ENCODE measurements around the gene ENKD1. TPM values are rescaled to one million over a fixed set of nuclear protein-coding genes. Genes with fewer than 3 reads are reported as not detected.

ENKD1 gene
- total RNA-seq, 2 donors from 2014 or later, result 8.1 to 12.2 TPM

DNA sequence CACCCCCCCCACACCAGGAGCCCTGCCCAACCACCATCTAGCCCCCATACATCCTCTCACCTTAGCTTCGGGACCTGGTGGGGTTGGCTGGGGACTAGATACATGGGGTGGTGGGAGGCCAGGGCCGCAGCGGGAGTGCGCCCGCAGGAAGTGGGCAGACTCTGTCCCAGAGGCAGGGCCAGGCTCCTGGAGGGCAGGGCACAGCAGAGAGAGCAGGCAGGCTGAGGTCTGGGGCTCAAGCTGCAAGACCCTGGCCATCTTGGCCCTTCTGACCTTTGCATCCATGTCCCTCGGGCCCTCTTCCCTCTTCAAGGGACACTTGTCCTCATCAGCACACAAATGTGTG lies 2.7 kb downstream of the ENKD1 start:
- Mint-ChIP-seq H3K4me3 (no peak overlapping the region), H3K4me1 (ENCODE audit: low read depth in 2 of 2) (peaks cover 10 to 24% of the 10 kb centered on the region in 2 donors)

DNA sequence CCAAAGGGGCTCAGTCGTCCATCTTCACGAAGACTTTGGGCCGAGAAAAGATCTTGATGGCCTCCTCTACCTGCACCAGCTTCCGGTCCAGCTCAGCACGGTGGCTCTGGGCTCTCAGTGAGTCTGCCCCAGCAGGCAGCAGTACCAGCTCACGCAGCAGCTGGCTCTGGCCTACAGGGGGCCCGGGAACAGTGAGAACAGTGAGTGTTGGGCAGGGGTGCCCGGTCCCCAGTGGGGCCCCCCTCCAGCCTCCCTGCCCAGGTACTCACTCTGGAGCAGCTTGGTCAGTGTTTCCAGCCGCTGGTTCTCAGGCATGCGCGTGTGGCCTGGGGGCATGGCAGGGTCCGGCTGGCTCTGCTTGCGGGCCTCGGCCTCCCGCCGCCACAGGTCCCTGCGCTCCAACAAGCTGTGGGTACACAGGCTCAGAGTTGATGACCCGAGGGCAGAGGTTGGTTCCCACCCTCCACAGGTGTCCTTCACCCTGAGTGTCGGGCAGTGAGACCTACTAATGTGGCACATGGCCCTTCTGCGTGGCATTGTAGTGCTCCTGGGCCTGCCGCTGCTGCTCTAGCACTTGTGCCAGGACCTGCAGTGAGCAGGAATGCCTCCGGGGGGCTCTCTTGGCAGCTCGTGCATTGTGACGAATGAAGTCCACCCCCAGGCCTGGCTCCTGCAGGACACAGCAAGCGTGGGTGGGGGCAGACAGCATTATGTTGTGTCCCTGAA lies 3.2 kb downstream of the ENKD1 start:
- no peak for DNase-seq (ENCODE audit: low spot score)
- Mint-ChIP-seq H3K27ac (no peak overlapping the region), H3K27me3 (no peaks in the 10 kb centered on the region), H3K9me3 (no peaks in the 10 kb centered on the region), H3K36me3 (no peaks in the 10 kb centered on the region), H3K4me1 (ENCODE audit: low read depth in 2 of 2) (peaks cover 10 to 26% of the 10 kb centered on the region in 2 donors), H3K4me3 (no peak overlapping the region)
- no peak for ATAC-seq

More for the DNA sequence above, 2.7 kb downstream of the ENKD1 start:
- DNase-seq (ENCODE audit: low spot score) (no peak), ATAC-seq (no peak)
- Mint-ChIP-seq H3K27ac (peak overlapping the region in 1 of 2 donors; percentile 68), H3K9me3 (no peaks in the 10 kb centered on the region), H3K36me3 (no peaks in the 10 kb centered on the region), H3K27me3 (no peaks in the 10 kb centered on the region)

DNA sequence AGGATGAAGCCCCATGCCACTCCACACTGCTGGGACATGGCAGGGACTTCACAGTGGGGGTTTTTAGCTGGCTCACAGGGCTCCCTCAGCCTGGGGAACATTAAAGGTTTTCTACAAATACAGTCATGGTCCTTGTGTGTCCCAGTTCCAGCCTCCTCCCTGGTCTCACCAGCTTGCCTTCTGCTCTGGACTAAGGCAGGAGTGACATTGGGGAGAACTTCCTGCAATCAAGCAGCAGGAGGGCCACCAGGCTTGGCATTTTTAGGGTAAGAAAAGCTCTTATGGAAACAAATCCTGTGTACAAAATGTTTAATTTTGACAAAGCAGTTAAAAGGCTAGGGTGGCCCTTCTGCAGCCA lies 3.9 kb downstream of the ENKD1 start:
- H3K9me3 Mint-ChIP-seq, result no peaks in the 10 kb centered on the region
- no peak overlapping the region for H3K27ac Mint-ChIP-seq
- DNase-seq (ENCODE audit: low spot score), result no peak
- ATAC-seq, result no peak
- peaks cover 10 to 29% of the 10 kb centered on the region in 2 donors for H3K4me1 Mint-ChIP-seq (ENCODE audit: low read depth in 2 of 2)
- H3K27me3 Mint-ChIP-seq, result no peaks in the 10 kb centered on the region
- no peak overlapping the region for H3K4me3 Mint-ChIP-seq
- H3K36me3 Mint-ChIP-seq, result no peaks in the 10 kb centered on the region

DNA sequence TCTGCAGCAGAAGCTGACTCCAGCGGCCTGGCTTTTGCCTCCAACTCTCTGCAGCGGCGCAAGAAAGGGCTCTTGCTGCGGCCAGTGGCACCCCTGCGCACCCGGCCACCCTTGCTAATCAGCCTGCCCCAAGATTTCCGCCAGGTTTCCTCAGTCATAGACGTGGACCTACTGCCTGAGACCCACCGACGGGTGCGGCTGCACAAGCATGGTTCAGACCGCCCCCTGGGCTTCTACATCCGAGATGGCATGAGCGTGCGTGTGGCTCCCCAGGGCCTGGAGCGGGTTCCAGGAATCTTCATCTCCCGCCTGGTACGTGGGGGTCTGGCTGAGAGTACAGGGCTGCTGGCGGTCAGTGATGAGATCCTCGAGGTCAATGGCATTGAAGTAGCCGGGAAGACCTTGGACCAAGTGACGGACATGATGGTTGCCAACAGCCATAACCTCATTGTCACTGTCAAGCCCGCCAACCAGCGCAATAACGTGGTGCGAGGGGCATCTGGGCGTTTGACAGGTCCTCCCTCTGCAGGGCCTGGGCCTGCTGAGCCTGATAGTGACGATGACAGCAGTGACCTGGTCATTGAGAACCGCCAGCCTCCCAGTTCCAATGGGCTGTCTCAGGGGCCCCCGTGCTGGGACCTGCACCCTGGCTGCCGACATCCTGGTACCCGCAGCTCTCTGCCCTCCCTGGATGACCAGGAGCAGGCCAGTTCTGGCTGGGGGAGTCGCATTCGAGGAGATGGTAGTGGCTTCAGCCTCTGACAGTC lies 4.5 kb downstream of the ENKD1 start:
- H3K36me3 Mint-ChIP-seq, result no peaks in the 10 kb centered on the region
- peak overlapping the region; percentile 86 to 93 for H3K27ac Mint-ChIP-seq
- peaks cover 10 to 27% of the 10 kb centered on the region in 2 donors for H3K4me1 Mint-ChIP-seq (ENCODE audit: low read depth in 2 of 2)
- H3K27me3 Mint-ChIP-seq, result no peaks in the 10 kb centered on the region
- H3K9me3 Mint-ChIP-seq, result no peaks in the 10 kb centered on the region
- no peak overlapping the region for H3K4me3 Mint-ChIP-seq
- ATAC-seq (no peak), DNase-seq (ENCODE audit: low spot score) (no peak)

DNA sequence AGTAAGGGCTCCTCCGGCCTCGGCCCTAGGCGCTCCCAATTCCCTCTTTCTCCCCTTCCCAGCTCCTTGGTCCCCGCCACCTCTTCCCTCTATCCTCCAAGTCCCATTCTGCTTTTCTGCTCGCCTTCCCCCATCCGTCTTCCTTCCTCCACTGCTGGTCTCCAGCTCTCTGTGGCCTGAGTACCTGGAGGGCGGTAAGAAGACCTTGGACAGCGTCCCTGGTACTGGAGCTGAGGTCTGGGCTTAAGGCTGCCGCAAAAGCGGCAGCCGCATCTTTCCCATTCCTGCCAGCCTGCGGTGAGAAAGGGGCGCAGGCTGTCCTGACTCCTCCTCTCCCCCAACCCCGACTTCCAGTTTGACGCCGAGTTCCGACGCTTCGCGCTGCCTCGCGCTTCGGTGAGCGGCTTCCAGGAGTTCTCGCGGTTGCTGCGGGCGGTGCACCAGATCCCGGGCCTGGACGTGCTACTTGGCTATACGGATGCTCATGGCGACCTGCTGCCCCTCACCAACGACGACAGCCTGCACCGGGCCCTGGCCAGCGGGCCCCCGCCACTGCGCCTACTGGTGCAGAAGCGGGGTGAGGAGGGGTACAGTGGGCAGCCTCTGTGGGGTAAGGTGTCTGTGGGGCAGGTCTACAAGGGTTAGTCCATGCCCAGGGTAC lies 5.3 kb downstream of the ENKD1 start:
- DNase-seq (ENCODE audit: low spot score), result no peak
- peaks cover 10 to 26% of the 10 kb centered on the region in 2 donors for H3K4me1 Mint-ChIP-seq (ENCODE audit: low read depth in 2 of 2)
- peak overlapping the region; percentile 86 to 93 for H3K27ac Mint-ChIP-seq
- peak overlapping the region; percentile 90 for H3K4me3 Mint-ChIP-seq
- no peak for ATAC-seq
- H3K27me3 Mint-ChIP-seq, result no peaks in the 10 kb centered on the region
- H3K9me3 Mint-ChIP-seq, result no peaks in the 10 kb centered on the region
- no peaks in the 10 kb centered on the region for H3K36me3 Mint-ChIP-seq

DNA sequence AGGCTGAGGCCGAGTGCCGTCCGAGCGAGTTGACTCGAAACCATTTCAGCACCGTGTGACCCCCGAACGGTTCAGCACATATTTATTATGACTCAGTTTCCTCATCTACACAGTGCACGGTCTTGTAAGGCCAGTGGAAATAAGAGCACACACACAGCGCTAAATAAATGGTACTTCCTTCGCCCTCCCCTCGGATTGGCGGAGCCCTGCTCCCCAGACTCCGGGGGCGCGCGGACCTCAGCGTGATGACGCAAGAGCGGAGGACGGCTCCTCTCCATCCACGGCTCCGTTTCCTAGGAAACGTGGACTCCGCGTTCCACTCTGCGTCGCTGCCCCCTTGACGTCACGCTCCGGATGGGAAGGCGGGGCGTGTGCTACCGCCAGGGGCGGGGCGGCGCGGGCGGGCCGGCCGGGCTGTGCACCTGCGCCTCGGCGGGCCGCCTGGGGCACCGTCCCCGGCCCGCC lies 6.0 kb downstream of the ENKD1 start, which contains the start of gene PARD6A:
PARD6A (plus strand) TSS at position 397 of the 465 bp plus-strand sequence. CDS start 79 bp downstream, outside the sequence.
- Mint-ChIP-seq H3K9me3 (no peaks in the 10 kb centered on the region), H3K27me3 (no peaks in the 10 kb centered on the region), H3K36me3 (no peaks in the 10 kb centered on the region), H3K4me1 (ENCODE audit: low read depth in 2 of 2) (peaks cover 9 to 25% of the 10 kb centered on the region in 2 donors), H3K4me3 (peak within 1 kb of the TSS; percentile 90), H3K27ac (peak within 1 kb of the TSS; percentile 86 to 93)
- DNase-seq (ENCODE audit: low spot score), result peak; percentile 97
- peak; percentile 88 to 91 for ATAC-seq

DNA sequence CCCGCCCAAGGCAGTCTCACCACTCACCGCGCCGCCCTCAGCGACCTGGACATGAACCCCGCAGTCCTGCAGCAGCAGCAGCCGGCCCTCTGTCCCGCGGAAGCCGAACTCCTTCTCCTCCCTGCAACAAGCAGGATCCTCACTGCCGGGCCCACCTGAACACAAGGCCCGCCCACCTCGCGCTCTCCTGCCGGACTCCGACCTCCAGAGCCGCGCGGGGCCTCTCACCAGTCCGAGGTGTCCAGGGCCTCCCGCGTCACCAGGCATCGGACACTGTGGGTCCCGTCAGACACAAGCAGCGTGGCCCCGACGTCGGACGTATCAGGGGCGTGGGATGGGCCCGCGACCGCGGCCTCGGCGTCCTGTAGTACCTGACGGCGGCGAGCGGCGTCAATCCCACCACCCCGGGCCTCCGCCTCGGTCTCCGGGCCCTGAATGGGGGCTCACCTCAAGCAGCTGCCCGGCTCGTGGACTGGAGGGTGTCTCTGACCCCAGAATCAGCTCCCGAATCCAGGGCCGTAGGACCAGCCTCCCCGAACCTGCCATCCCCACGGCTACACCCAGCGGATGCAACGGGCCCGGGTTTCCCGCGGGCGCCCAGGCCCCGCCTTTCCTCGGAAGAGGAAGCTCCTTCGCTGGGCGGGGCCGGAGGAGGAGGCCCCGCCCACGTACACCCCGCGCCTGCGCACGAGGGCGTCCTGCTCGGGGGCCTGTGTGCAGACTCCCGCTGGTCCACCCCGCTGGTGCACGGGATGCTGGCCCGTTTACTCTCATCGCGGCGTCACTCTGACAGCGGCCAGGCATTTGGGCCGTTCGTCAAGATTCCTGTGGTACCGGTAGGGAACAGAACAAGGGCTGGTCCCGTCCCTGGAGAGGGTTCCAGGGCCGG lies 6.6 kb downstream of the ENKD1 start, which contains the start of gene ACD:
ACD (minus strand) TSS at position 586 of the 889 bp plus-strand sequence; CDS start at position 546, 40 bp downstream.
- DNase-seq (ENCODE audit: low spot score), result peak; percentile 94
- Mint-ChIP-seq H3K4me1 (ENCODE audit: low read depth in 2 of 2) (peaks cover 8 to 23% of the 10 kb centered on the region in 2 donors), H3K4me3 (peak within 1 kb of the TSS; percentile 90), H3K9me3 (no peaks in the 10 kb centered on the region), H3K27ac (peak within 1 kb of the TSS; percentile 86 to 93), H3K36me3 (no peaks in the 10 kb centered on the region), H3K27me3 (no peaks in the 10 kb centered on the region)
- peak; percentile 81 to 89 for ATAC-seq

DNA sequence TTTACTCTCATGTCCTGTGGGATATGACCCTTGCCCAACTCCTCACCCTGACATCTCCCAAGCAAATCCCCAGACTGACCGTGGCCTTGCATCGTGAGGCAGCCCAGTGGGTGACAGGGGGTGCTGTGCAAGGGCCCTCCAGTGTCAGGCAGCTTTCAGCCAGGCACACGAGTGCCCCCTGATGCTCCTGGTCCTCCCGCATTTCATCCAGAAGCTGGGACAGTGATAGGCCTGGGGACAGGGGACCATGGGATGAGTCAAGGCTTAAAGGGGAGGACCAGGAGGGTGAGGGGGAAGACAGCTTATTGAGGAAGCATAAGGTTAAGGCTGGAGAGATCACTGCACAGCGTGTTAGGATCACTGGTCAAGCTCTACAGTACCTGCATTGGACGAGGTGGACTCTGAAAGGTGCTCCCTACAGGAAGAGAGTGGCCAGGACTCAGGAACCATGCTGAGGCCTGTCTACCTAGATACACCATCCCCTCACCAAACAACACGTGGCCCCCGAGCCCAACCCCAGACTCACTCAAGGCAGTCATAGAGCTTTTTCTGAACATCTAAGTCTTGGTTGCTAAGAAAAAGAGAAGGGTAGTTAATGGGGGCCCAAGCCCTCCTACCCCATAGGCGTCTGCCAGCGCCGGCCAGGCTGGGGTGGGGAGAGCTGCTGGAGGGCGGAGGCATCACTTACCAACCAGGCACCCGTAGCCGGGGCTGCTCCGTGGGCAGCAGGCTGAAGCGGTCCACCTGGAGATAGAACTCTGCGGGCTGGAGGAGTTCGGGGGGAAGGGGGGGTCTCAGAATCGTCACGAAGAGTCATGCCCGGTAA lies 7.5 kb downstream of the ENKD1 start:
- Mint-ChIP-seq H3K36me3 (no peaks in the 10 kb centered on the region), H3K27me3 (no peaks in the 10 kb centered on the region), H3K9me3 (no peaks in the 10 kb centered on the region), H3K27ac (peak overlapping the region; percentile 86 to 93), H3K4me3 (peak overlapping the region; percentile 90), H3K4me1 (ENCODE audit: low read depth in 2 of 2) (peaks cover 8 to 19% of the 10 kb centered on the region in 2 donors)
- DNase-seq (ENCODE audit: low spot score), result no peak
- ATAC-seq, result no peak

DNA sequence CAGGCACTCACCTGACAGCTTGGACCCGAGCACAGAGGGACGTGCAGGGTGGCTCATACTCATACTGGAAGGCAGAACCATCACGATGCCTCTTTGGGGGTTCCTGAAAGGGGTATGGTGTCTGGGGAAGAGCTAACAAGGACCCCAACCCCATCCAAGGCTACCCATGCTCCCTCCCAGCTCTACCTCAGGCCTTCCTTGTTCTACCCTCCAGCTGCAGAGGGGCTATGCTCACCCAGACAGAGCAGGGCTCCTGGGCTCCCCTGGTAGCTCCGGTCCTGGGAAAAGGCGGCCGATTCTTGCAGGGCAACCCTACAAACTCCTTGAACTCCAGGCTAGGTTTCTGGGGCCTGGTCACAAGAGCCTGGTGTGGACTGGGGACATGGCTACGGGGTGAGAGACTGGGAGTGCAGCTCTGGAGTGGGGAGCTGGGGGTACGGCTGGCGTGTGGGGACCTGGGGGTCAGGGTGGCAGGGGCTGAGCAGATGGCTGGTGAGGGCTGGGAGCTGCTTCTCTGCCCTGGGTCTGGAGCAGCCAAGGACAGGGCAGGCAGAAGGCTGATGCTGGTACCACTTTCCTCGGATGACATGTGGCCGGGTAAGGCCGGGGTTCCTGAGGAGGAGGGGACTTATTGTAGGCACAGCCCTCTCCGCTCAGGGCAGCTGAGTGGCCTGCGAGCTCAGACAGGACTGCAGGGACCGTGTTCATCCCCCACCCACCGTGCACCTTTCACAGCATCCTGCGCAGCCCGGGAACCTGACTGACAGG lies 8.6 kb downstream of the ENKD1 start:
- H3K27me3 Mint-ChIP-seq, result no peaks in the 10 kb centered on the region
- no peaks in the 10 kb centered on the region for H3K9me3 Mint-ChIP-seq
- ATAC-seq, result no peak
- no peaks in the 10 kb centered on the region for H3K36me3 Mint-ChIP-seq
- H3K27ac Mint-ChIP-seq, result no peak overlapping the region
- peak overlapping the region; percentile 90 for H3K4me3 Mint-ChIP-seq
- peaks cover 8 to 18% of the 10 kb centered on the region in 2 donors for H3K4me1 Mint-ChIP-seq (ENCODE audit: low read depth in 2 of 2)
- no peak for DNase-seq (ENCODE audit: low spot score)

DNA sequence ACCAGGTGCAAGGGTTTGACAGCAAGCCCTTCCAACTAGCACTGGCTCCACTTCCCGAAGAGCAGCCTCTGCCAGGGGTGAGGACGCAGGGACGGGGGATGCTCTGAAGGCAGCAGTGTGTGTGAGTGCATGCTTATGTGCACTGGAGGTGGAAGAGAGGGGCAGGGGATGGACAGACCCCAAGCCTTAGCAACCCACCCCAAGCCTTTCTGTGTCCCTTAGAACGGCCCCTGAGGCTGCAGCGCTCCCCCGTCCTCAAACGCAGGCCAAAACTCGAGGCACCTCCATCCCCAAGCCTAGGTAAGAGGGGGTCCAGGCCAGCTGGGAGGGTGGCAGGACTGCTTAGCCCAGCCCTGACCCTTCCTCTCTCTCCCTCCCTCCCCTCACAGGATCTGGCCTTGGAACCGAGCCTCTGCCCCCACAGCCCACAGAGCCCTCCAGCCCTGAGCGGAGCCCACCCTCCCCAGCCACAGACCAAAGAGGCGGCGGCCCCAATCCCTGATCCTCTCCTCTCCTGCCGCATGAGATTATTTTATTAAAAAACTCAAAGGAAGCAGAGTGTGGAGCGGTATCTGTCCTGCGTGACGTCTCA lies 9.4 kb downstream of the ENKD1 start:
- DNase-seq (ENCODE audit: low spot score), result no peak
- Mint-ChIP-seq H3K27me3 (no peaks in the 10 kb centered on the region), H3K36me3 (no peaks in the 10 kb centered on the region), H3K4me1 (ENCODE audit: low read depth in 2 of 2) (peaks cover 8 to 19% of the 10 kb centered on the region in 2 donors), H3K27ac (no peak overlapping the region), H3K4me3 (no peak overlapping the region), H3K9me3 (no peaks in the 10 kb centered on the region)
- ATAC-seq, result no peak

DNA sequence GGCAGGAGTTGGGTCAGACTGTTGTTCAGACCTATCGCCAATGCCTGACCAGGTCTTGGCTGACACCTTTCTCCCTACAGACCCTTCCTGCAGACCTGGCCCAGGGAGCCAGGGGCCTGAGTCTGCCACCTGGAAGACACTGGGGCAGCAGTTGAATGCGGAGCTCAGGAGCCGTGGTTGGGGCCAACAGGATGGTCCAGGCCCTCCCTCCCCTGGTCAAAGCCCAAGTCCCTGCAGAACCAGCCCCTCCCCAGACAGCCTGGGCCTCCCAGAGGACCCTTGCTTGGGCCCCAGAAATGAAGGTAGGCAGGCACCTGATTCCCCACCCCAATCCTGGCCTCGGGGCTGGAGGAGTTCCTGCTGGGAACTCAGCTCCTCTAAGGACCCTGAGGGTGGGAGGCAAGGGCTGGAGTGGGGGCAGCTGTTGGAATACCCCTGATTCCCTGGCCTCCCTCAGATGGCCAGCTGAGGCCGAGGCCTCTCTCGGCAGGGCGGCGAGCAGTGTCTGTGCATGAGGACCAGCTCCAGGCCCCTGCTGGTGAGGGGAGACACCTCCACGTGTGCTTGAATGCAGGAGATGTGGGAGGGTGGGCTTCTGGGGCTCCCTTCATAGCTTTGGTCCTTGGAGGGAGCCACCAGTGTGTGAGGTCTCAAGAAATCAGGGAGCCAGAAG lies 10.1 kb downstream of the ENKD1 start:
- ATAC-seq, result no peak
- Mint-ChIP-seq H3K27me3 (no peaks in the 10 kb centered on the region), H3K4me1 (ENCODE audit: low read depth in 2 of 2) (peaks cover 8 to 21% of the 10 kb centered on the region in 2 donors), H3K27ac (no peak overlapping the region), H3K9me3 (no peaks in the 10 kb centered on the region), H3K4me3 (no peak overlapping the region), H3K36me3 (no peaks in the 10 kb centered on the region)
- no peak for DNase-seq (ENCODE audit: low spot score)

Data from natural killer cell treated with Interleukin-12 subunit alpha and Interleukin-12 subunit beta and Interleukin-15 and Interleukin-18, amount 100 ng/mL, for 72 hours (primary cell).